ENCODE measurements around the gene DAPK3.

Gene DAPK3

GRCh38 chr19:3970313-3970807 is 539 bp downstream of the DAPK3 start (continued):
- TF ChIP-seq REST (tag by site-specific recombination; IDR thresholded peaks at IDR 0.05): no peak
- peak; percentile 64; the same call in 1 of the 2 replicates for TF ChIP-seq PATZ1 (tag by site-specific recombination; IDR thresholded peaks at IDR 0.05)
- no peak for TF ChIP-seq ZNF174 (tag by site-specific recombination; IDR thresholded peaks at IDR 0.05)
- TF ChIP-seq ZNF514 (tag by site-specific recombination; IDR thresholded peaks at IDR 0.05): no peak
- no peak for TF ChIP-seq ZNF626 (tag by site-specific recombination; IDR thresholded peaks at IDR 0.05)

- ChIA-PET POLR2A (interaction anchor here (0.7 to 5.3 kb wide), 13 partner anchors 11 to 502 kb away, joined by 3 to 258 read pairs (median 6); partner anchors contain the start of genes EEF2, HDGFL2, MPND and MRPL54), CTCF (interaction anchor here (0.5 to 2.0 kb wide), 13 partner anchors 9 to 438 kb away, joined by 3 to 10 read pairs (median 4); partner anchors contain the start of genes EEF2 and NMRK2)
- Histone ChIP-seq H3K36me3 (ENCODE audit: control insufficient read depth in 2 of 2, insufficient read depth in 1 of 2, low read length in 2 of 2) (peaks cover 18 to 38% of the 10 kb centered on the region in 2 experiments; a peak in 2 of 3 replicates), H3K4me3 (ENCODE audit: low read depth, low read length) (peak overlapping the region; percentile 93), H3K27ac (ENCODE audit: extremely low read depth, low read depth, low read length) (peak overlapping the region; percentile 78), H3K9me3 (ENCODE audit: control insufficient read depth, insufficient read depth, low read depth, low read length) (no peaks in the 10 kb centered on the region), H3K4me1 (ENCODE audit: control insufficient read depth, insufficient read depth, low read length) (peaks cover 17% of the 10 kb centered on the region)
- TF ChIP-seq ZNF654 (tag by site-specific recombination; IDR thresholded peaks at IDR 0.05; ENCODE audit: low read depth) (no peak; the same call in 1 of the 2 replicates), ZNF121 (tag by site-specific recombination; IDR thresholded peaks at IDR 0.05) (peak; percentile 78), PRDM2 (tag by site-specific recombination; IDR thresholded peaks at IDR 0.05; ENCODE audit: borderline replicate concordance) (no peak), IKZF3 (tag by site-specific recombination; IDR thresholded peaks at IDR 0.05) (peak; percentile 30; the same call in 1 of the 2 replicates), ZBTB44 (tag by site-specific recombination; IDR thresholded peaks at IDR 0.05) (no peak), ZNF112 (tag by site-specific recombination; IDR thresholded peaks at IDR 0.05) (no peak), ZIC2 (tag by site-specific recombination; IDR thresholded peaks at IDR 0.05) (0 out of 2 replicates have a peak, but pooled peaks have one; percentile 18), SCRT1 (tag by site-specific recombination; IDR thresholded peaks at IDR 0.05; ENCODE audit: borderline replicate concordance) (no peak), SCRT2 (tag by site-specific recombination; IDR thresholded peaks at IDR 0.05) (0 out of 2 replicates have a peak, but pooled peaks have one; percentile 60), YY2 (tag by site-specific recombination; IDR thresholded peaks at IDR 0.05) (no peak), ZNF600 (tag by site-specific recombination; IDR thresholded peaks at IDR 0.05) (peak; percentile 67), CTCF (tag by site-specific recombination; IDR thresholded peaks at IDR 0.05) (peak; percentile 57)
Measured at GRCh38 chr19:3969435-3970312, 1.2 kb downstream of the DAPK3 start.
